Measurements from ENCODE around the gene NLN. TPM values are rescaled to one million over a fixed set of nuclear protein-coding genes. Genes with fewer than 3 reads are reported as not detected.

Gene NLN
- total and polyA plus RNA-seq, 9 of the 15 experiments (the other 6 are each of a cell fraction or from before 2014, with no cell fraction given), result 6.9 to 45.2 (median 28.8) TPM

DNA sequence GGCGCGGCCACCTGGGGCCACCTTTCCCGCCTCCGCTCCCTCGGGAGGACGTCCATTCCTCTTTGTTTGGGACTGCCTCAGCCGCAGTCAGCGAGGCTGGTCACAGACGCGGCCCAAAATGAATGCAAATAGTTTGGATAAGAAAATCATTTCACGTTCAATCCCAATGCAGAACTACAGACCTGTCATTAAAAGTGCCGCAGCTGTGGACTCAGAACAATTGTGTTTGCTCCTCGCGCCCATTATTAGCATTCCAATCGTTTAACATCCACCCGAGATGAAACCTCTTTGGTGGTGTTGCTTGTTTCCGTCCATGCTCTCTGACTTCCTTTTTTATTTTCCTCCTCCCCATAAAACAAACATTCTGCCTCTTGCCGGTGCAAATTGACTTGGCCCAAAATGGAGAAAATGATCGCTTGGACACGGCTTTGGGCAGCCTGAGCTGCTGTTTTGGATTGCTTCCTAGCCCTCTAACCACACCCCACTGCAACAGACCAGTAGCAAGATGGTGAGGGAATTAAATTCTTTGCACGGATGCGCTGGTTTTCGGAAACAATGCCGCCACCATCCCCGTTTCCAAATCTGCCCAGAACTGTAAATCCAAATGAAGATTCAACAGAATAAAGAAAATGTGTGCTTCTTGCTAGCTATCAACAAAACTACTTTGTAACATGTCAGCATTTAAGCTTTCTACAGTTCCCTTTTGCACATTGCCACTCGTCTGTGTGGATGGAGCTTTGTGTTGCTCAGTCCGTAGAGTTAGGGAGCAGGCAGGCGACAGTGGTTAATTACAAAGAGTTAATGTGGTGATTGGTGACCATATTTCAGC, 784 bp downstream of the NLN start (continued):
- TF ChIP-seq CHD7 (IDR thresholded peaks at IDR 0.05; ENCODE audit: low read depth, low read length), result no peak
- no peak for TF ChIP-seq DMBX1 (CRISPR knock-in tag; IDR thresholded peaks at IDR 0.05; ENCODE audit: borderline replicate concordance)
- TF ChIP-seq ZNF444 (CRISPR knock-in tag; IDR thresholded peaks at IDR 0.05), result no peak
- 0 out of 2 replicates have a peak, but pooled peaks have one; percentile 7 for TF ChIP-seq ZNF511 (CRISPR knock-in tag; IDR thresholded peaks at IDR 0.05)
- TF ChIP-seq BRF1 (IDR thresholded peaks at IDR 0.05; ENCODE audit: borderline replicate concordance, extremely low read depth, insufficient read length), result no peak
- no peak for TF ChIP-seq XRCC4 (IDR thresholded peaks at IDR 0.05; ENCODE audit: extremely low read depth, insufficient read depth, insufficient read length)
- TF ChIP-seq XRCC5 (IDR thresholded peaks at IDR 0.05; ENCODE audit: low read depth, low read length), result no peak
- peak; percentile 18; the same call in 1 of the 2 replicates for TF ChIP-seq NFIC (IDR thresholded peaks at IDR 0.05)
- no peak for TF ChIP-seq ZNF175 (CRISPR knock-in tag; IDR thresholded peaks at IDR 0.05; ENCODE audit: low read depth)
- TF ChIP-seq ZNF197 (CRISPR knock-in tag; IDR thresholded peaks at IDR 0.05; ENCODE audit: low read depth), result no peak
- no peak for TF ChIP-seq ZBTB1 (CRISPR knock-in tag; IDR thresholded peaks at IDR 0.05; ENCODE audit: borderline replicate concordance, low read depth)
- TF ChIP-seq, protein P1, sequence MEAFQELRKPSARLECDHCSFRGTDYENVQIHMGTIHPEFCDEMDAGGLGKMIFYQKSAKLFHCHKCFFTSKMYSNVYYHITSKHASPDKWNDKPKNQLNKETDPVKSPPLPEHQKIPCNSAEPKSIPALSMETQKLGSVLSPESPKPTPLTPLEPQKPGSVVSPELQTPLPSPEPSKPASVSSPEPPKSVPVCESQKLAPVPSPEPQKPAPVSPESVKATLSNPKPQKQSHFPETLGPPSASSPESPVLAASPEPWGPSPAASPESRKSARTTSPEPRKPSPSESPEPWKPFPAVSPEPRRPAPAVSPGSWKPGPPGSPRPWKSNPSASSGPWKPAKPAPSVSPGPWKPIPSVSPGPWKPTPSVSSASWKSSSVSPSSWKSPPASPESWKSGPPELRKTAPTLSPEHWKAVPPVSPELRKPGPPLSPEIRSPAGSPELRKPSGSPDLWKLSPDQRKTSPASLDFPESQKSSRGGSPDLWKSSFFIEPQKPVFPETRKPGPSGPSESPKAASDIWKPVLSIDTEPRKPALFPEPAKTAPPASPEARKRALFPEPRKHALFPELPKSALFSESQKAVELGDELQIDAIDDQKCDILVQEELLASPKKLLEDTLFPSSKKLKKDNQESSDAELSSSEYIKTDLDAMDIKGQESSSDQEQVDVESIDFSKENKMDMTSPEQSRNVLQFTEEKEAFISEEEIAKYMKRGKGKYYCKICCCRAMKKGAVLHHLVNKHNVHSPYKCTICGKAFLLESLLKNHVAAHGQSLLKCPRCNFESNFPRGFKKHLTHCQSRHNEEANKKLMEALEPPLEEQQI (IDR thresholded peaks at IDR 0.05), result no peak
- no peak for TF ChIP-seq E2F3 (CRISPR knock-in tag; IDR thresholded peaks at IDR 0.05)
